G401 (cell line): Measurements from ENCODE around the gene BPIFA1. TPM values are rescaled to one million over a fixed set of nuclear protein-coding genes. Genes with fewer than 3 reads are reported as not detected.

ENCODE experiments used
- DNase-seq: peaks from one replicate; pipeline ENCODE4 v3.0.0-alpha.2; 2015; ENCODE audit warnings: low spot score
- in situ Hi-C: cut with HindIII; loops from 2 replicates; pipeline ENCODE4 v1.10.0; 2016; ENCODE audit warnings: low sequenced_read_pairs, mixed read lengths
- total RNA-seq: library from RNA; depleted of rRNA; stranded (reverse); fragments of >200 nt; shearing (Covaris generic); gene quantifications from 2 replicates; pipeline ENCODE4 v1.2.3, GENCODE V29; 2014

BPIFA1 gene
- total RNA-seq, 1 experiment from 2014 or later: not detected

GRCh38 chr20:33275215-33275614, 39.4 kb downstream of the BPIFA1 start:
- in situ Hi-C loops: no loop called here
- no peak for DNase-seq

GRCh38 chr20:33275871-33276270, 40.1 kb downstream of the BPIFA1 start:
- no peak for DNase-seq
- in situ Hi-C loops: no loop called here

GRCh38 chr20:33276303-33277113, 40.7 kb downstream of the BPIFA1 start:
- in situ Hi-C loops: no loop called here
- no peak for DNase-seq

DNA sequence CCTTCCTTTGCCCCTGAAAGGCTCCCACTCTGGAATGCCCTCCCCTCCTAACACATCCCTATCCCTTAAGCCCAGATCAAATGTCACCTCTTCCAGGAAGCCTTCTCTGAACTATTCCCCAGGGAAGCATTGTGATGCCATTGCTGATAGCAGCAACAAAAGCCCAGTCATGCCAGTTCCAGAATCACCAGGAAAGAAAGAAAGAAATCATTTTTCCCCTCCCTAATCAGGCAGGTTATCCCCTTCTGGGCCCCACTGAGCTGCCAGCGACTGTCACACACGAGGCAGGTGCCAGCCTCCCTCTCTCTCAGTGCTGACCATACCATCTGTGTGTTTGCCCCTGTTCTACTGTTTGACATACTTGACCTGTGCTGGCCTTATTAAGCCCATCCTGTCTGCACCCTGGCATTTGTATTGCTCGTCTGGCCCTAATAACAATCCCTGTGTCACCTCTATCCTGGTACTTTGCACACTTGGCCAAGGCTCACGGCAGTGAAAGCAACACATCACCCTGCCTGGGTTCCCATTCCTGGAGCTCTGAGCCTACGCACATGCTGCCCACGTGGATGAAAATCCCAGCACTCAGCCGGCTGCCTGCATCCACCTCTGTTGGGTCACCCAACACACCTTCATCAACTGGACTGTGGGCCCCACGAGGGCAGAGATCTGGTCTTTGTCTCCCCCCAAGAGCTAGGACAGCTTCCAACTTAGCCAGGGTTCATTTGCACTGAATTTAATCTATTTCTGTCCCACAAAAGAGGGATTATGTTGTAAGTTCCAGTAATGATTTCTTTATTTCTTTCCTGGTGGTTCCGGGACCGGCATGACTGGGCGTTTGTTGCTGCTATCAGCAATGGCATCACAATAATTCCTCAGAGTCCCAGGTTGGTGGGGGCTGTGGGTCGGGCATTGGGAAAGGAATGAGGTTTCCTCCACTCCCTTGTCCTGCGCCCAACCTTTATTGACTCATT, 42.0 kb downstream of the BPIFA1 start:
- in situ Hi-C loops: no loop called here
- DNase-seq: peak; percentile 22

- in situ Hi-C loops: no loop called here
- no peak for DNase-seq
Measured at GRCh38 chr20:33278700-33279099, 42.9 kb downstream of the BPIFA1 start.

DNA sequence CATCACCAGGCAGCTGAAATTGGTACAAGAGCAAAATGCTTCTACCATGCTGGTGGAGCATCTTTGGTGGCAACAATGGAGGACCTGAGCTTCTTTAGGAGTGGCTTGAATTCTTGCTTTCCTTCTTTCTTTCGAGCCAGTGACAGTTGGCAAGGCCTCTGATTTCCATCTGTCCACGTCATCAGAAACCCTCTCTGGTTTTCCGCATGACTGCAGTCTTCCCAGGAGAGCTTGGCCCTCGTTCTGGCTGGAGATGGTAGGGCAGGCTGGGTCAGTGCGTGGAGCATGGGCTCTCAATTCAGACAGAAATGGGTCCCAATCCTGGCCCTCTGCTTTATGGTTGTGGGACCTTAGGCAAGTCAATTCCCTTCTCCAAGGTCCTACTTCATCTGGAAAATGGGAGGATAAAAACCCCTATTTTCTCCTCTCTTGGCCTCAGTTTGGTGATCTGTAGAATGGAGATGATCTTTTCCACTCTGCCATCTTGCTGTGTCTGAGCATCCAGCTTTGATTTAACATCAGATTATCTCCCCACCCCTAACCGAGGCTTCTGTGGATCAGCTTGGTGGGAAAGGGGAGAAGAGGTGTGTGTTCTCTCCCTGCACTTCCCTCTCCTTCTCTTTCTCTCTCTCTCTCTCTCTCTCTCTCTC, 43.6 kb downstream of the BPIFA1 start:
- in situ Hi-C loops: no loop called here
- DNase-seq: peak; percentile 52

GRCh38 chr20:33280000-33280680, 44.3 kb downstream of the BPIFA1 start:
- in situ Hi-C loops: no loop called here

DNA sequence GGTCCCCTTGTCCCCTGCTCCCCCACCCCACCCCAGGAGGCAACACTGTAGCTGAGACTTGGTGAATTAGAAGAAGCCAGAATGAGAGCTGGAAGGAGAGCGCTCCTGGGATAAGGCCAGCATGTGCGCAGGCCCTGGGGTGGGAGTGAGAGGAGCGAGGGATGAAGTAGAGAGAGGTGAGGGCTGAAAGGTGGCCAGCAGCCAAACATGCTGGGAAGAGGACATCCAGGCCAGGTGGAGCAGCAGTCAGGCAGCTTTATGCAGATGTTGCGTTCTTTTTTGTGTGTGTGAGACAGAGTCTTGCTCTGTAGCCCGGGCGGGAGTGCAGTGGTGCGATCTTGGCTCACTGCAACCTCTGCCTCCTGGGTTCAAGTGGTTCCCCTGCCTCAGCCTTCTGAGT, 45.0 kb downstream of the BPIFA1 start:
- DNase-seq: no peak
- in situ Hi-C loops: no loop called here

More at GRCh38 chr20:33280000-33280680, 44.3 kb downstream of the BPIFA1 start:
- DNase-seq: no peak

DNA sequence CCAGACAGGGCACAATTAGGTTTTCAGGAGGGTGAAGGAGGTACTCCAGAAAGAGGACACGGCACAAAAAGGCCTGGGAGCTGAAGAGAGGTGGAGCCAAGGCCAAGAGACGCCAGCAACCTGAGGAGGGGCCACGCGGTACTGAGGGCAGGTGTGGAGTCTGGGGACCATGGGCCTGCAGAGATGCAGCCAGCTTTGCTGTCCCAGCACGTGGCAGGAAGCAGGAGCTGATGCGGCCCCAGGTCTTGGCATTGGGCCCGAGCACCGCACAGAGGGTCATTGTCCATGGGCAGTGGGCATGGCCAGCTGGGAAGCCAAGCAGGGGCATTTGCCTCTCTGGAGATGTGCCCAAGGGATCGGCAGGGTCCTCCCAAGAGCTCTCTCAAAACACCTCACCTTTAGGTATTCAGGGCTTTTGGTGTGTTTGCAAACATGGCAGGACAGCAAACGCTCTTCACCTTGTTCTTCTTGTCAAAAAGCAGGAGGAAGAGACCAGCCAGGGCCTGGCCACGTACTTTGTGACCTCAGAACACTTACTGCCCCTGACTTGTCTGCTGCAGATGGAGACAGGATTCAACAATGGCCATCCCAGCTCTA, 45.9 kb downstream of the BPIFA1 start:
- in situ Hi-C loops: no loop called here
- DNase-seq: no peak

GRCh38 chr20:33282196-33282934, 46.6 kb downstream of the BPIFA1 start:
- in situ Hi-C loops: no loop called here
- no peak for DNase-seq

- DNase-seq: no peak
- in situ Hi-C loops: no loop called here
Measured at GRCh38 chr20:33282991-33283555, 47.3 kb downstream of the BPIFA1 start, which contains the start of gene BPIFB1. Gene BPIFB1 (plus strand): TSS chr20:33283214. CDS start chr20:33286074, 2,860 bp downstream.

GRCh38 chr20:33284284-33284683, 48.5 kb downstream of the BPIFA1 start:
- in situ Hi-C loops: no loop called here
- no peak for DNase-seq

DNA sequence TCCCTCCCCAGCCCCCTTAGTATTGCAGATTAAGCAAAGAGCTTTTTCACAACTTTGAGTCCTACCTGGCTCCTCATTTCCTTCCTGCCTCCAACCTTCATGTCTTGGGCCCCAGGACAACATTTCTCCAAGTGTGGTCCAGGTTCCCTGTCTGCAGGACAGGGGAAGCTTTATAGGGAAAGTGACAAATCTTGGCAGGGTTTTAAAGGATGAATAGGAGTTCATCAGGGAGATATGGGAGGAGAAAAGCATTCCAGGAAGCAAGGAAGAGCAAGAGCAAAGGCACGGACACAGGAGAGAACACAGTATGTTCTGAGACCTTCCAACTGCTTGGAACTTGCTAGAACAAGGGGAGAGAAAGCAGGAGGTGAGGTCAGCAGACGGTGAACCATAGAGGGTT, 49.1 kb downstream of the BPIFA1 start:
- DNase-seq: no peak
- in situ Hi-C loops: no loop called here

DNA sequence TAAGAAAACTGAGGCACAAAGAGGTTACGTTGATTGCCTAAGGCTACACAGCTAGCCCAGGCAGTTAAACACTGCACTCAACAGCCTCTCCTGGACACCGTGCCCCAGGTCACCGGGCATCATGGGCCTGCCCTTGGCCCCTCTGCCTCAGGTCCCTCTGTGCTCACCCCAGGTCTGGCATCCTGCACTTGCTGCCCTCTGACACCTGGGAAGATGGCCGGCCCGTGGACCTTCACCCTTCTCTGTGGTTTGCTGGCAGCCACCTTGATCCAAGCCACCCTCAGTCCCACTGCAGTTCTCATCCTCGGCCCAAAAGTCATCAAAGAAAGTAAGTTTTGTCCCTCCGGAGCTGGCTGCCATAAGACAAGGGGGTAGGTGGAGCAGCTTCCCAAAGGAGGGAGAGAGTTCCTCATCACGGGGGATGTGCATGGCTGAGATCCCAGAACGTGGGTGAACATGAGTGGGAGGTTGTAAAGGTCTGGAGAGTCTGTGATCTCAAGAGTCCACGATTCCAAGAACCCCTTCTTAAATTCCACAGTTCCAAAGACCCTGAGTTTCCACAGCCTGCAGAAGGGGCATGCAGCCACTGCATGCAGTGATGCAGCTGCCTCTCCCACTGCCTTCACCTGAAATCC, 50.2 kb downstream of the BPIFA1 start:
- in situ Hi-C loops: no loop called here
- DNase-seq: no peak

GRCh38 chr20:33287884-33288283, 52.1 kb downstream of the BPIFA1 start:
- no peak for DNase-seq

DNA sequence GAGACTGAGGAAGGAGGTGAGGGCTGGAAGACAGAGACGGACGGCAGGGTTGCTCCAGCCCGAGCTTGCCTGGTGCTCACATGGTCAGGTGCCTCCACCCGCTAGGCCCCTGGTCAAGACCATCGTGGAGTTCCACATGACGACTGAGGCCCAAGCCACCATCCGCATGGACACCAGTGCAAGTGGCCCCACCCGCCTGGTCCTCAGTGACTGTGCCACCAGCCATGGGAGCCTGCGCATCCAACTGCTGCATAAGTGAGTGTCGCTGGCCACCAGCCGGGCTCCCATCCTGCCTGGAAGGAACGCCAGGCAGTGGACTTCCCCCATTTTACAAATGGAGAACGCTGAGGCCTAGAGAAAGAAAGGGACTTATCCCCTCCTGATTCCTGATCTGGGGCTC, 55.1 kb downstream of the BPIFA1 start:
- in situ Hi-C loops: no loop called here

More at GRCh38 chr20:33287884-33288283, 52.1 kb downstream of the BPIFA1 start:
- in situ Hi-C loops: no loop called here

DNA sequence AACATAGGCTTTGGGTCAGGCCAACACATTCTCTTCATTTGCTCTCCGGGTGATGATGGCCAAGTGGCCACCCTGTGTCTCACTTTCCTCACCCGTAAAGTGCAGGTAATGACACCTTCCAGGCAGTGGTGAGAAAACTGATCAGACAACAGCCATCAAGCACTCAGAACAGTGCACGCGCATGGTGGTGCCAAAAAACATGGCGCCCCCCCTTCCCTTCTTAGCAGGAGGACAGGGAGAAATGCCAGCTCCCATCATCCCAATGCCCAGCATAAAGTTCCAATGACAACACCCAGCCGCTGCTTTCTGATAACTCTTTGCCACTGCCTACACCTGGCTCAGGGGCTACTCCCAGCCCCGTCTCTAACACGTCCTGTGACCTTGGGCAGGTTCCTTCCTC, 55.6 kb downstream of the BPIFA1 start:
- no peak for DNase-seq
- in situ Hi-C loops: no loop called here

More for the DNA sequence above, 55.1 kb downstream of the BPIFA1 start:
- no peak for DNase-seq
